Keratinocyte (primary cell): ENCODE data around the gene PRMT1. TPM values are rescaled to one million over a fixed set of nuclear protein-coding genes. Genes with fewer than 3 reads are reported as not detected.

Experiments
- DNase-seq: peaks from one replicate; pipeline ENCODE4 v3.0.0-alpha.2; 2011; ENCODE audit warnings: low read depth, missing footprints, low spot score
- FAIRE-seq: peaks from 2 replicates; lab custom pipeline; 2011; peaks lifted over from hg19 to GRCh38; lab: Jason Lieb, UNC
- H2AFZ ChIP-seq: 2 replicates; pipeline ENCODE4 v1.6.0; 2012; ENCODE audit warnings: low read length, control low read depth, inconsistent platforms; ENCODE audit not compliant: control insufficient read depth
- H3K27ac ChIP-seq: 2 replicates; pipeline ENCODE4 v1.5.1; 2011; ENCODE audit warnings: low read length; ENCODE audit not compliant: control insufficient read depth, insufficient read depth
- H3K27me3 ChIP-seq: 3 replicates; pipeline ENCODE4 v1.6.0; 2011; ENCODE audit warnings: low read length; ENCODE audit not compliant: control insufficient read depth, insufficient read depth; ENCODE audit errors: extremely low read depth
- H3K36me3 ChIP-seq, 2 experiments: 2 replicates in 1 of 2; 3 replicates in 1 of 2; pipeline ENCODE4 v1.5.1; 2011; ENCODE audit warnings: low read length in 2 of 2, mild to moderate bottlenecking in 1 of 2; ENCODE audit not compliant: control insufficient read depth in 2 of 2, insufficient read depth in 2 of 2; ENCODE audit errors: extremely low read depth in 1 of 2
- H3K4me1 ChIP-seq: 3 replicates; pipeline ENCODE4 v1.5.1; 2011; ENCODE audit warnings: low read length; ENCODE audit not compliant: control insufficient read depth, insufficient read depth; ENCODE audit errors: extremely low read depth
- H3K4me2 ChIP-seq: 3 replicates; pipeline ENCODE4 v1.6.0; 2011; ENCODE audit warnings: low read depth, low read length; ENCODE audit not compliant: control insufficient read depth, insufficient read depth; ENCODE audit errors: extremely low read depth
- H3K4me3 ChIP-seq, 3 experiments: fragments of 200-600 bp in 1 of 3; sonication (generic) in 1 of 3; 2 replicates in 2 of 3; 3 replicates in 1 of 3; pipeline ENCODE4 v1.5.1; 2011 to 2016; ENCODE audit warnings: low read length in 3 of 3, mild to moderate bottlenecking in 3 of 3, control low read depth in 2 of 3, inconsistent platforms in 1 of 3, low read depth in 1 of 3, mixed read lengths in 1 of 3, mixed run types in 1 of 3, moderate library complexity in 1 of 3; ENCODE audit not compliant: control insufficient read depth in 2 of 3, insufficient read depth in 2 of 3; ENCODE audit errors: extremely low read depth in 1 of 3
- H3K79me2 ChIP-seq: 2 replicates; pipeline ENCODE4 v1.6.0; 2012; ENCODE audit warnings: low read length; ENCODE audit not compliant: control insufficient read depth, insufficient read depth
- H3K9ac ChIP-seq: 3 replicates; pipeline ENCODE4 v1.6.0; 2011; ENCODE audit warnings: low read length; ENCODE audit not compliant: control insufficient read depth, insufficient read depth; ENCODE audit errors: extremely low read depth
- H3K9me1 ChIP-seq: 3 replicates; pipeline ENCODE4 v1.6.0; 2011; ENCODE audit warnings: low read length; ENCODE audit not compliant: control insufficient read depth, insufficient read depth; ENCODE audit errors: extremely low read depth
- H3K9me3 ChIP-seq: 2 replicates; pipeline ENCODE4 v1.5.1; 2012; ENCODE audit warnings: low read depth, low read length; ENCODE audit not compliant: control insufficient read depth
- H4K20me1 ChIP-seq: 3 replicates; pipeline ENCODE4 v1.6.0; 2011; ENCODE audit warnings: low read length; ENCODE audit not compliant: control insufficient read depth, insufficient read depth; ENCODE audit errors: extremely low read depth
- CTCF ChIP-seq, 3 experiments: IDR thresholded peaks in 1 of 3; conservative IDR thresholded peaks in 1 of 3; optimal IDR thresholded peaks in 1 of 3; 2 replicates in 2 of 3; 3 replicates in 1 of 3; pipeline versions ENCODE3 to v1.5.1; 2011; ENCODE audit warnings: low read length in 3 of 3, mild to moderate bottlenecking in 3 of 3, moderate library complexity in 2 of 3, control low read depth in 1 of 3, inconsistent platforms in 1 of 3; ENCODE audit not compliant: insufficient read depth in 2 of 3; ENCODE audit errors: extremely low read depth in 1 of 3
- EZH2 ChIP-seq: IDR thresholded peaks from one replicate; pipeline ENCODE4 v1.6.1; 2012; ENCODE audit warnings: inconsistent platforms, mild to moderate bottlenecking, low read length, moderate library complexity
- dilution Hi-C: fragments of 300-500 bp; cut with MboI; formaldehyde crosslinking; loops from one replicate; pipeline ENCODE4 v1.7.0; 2020; ENCODE audit warnings: low sequenced_read_pairs; ENCODE audit not compliant: extremely low pct_ligation_motif_present
- polyA plus RNA-seq, 5 experiments: library from polyadenylated mRNA; depleted of rRNA in 3 of 5; stranded (reverse) in 3 of 5; stranded (forward) in 1 of 5; unstranded in 1 of 5; fragments of >200 nt; gene quantifications; 1 replicate in 1 of 5; 2 replicates in 3 of 5; 3 replicates in 1 of 5; pipeline versions ENCODE4 v1.2.1 to v1.2.3, GENCODE V29; 2011 to 2012; ENCODE audit warnings: missing spikeins in 2 of 5, low read depth in 1 of 5, low replicate concordance in 1 of 5

The PRMT1 gene
- polyA plus RNA-seq, 1 donor (not counting 4 experiments of a cell fraction or from before 2014, with no cell fraction given) = 280 TPM

- peaks cover 17% of the 10 kb centered on the region for H3K79me2 ChIP-seq
- H3K4me3 ChIP-seq = no peak overlapping the region
- TF ChIP-seq EZH2 (no peak), CTCF (optimal IDR thresholded peaks at IDR 0.05 in 1 of 3, IDR thresholded peaks at IDR 0.05 in 1 of 3, conservative IDR thresholded peaks at IDR 0.05 in 1 of 3; ENCODE audit: extremely low read depth in 1 of 3, insufficient read depth in 2 of 3, low read length in 3 of 3) (no peak)
- DNase-seq (no peak), FAIRE-seq (no peak)
- peaks cover 48 to 51% of the 10 kb centered on the region in 2 experiments for H3K36me3 ChIP-seq
- H3K27ac ChIP-seq = no peak overlapping the region
- no peak overlapping the region for H3K9ac ChIP-seq
- H3K27me3 ChIP-seq = no peaks in the 10 kb centered on the region
- H3K4me1 ChIP-seq = no peaks in the 10 kb centered on the region
- dilution Hi-C loops = no loop called here
- no peak overlapping the region for H3K4me2 ChIP-seq
- peaks cover 5% of the 10 kb centered on the region for H4K20me1 ChIP-seq
- no peak overlapping the region for H2AFZ ChIP-seq
- no peaks in the 10 kb centered on the region for H3K9me3 ChIP-seq
- H3K9me1 ChIP-seq = no peaks in the 10 kb centered on the region
These were observed 21.3 kb upstream of the PRMT1 start for GRCh38 chr19:49655570-49656455.

- Histone ChIP-seq H3K9ac (no peak overlapping the region), H3K36me3 (peaks cover 48 to 54% of the 10 kb centered on the region in 2 experiments), H4K20me1 (peaks cover 5% of the 10 kb centered on the region), H3K27ac (no peak overlapping the region), H3K4me2 (no peak overlapping the region), H3K4me3 (no peak overlapping the region), H3K9me3 (no peaks in the 10 kb centered on the region), H2AFZ (no peak overlapping the region), H3K27me3 (no peaks in the 10 kb centered on the region), H3K79me2 (peaks cover 14% of the 10 kb centered on the region), H3K4me1 (no peaks in the 10 kb centered on the region), H3K9me1 (no peaks in the 10 kb centered on the region)
- TF ChIP-seq EZH2 = no peak
- no peak for TF ChIP-seq CTCF (optimal IDR thresholded peaks at IDR 0.05 in 1 of 3, IDR thresholded peaks at IDR 0.05 in 1 of 3, conservative IDR thresholded peaks at IDR 0.05 in 1 of 3; ENCODE audit: extremely low read depth in 1 of 3, insufficient read depth in 2 of 3, low read length in 3 of 3)
- FAIRE-seq (no peak), DNase-seq (no peak)
- dilution Hi-C loops = no loop called here
These were observed 20.5 kb upstream of the PRMT1 start for GRCh38 chr19:49656456-49657109.
